ENCODE data around the gene DCAF5. TPM values are rescaled to one million over a fixed set of nuclear protein-coding genes. Genes with fewer than 3 reads are reported as not detected.
A peak's percentile ranks its signal among the peaks of the same experiment; 100 is the strongest.

Gene DCAF5
- total and polyA plus RNA-seq, 12 donors, result 19.9 to 48.0 (median 33.4) TPM

GRCh38 chr14:69096246-69096645 lies 56.7 kb downstream of the DCAF5 start:
- Histone ChIP-seq H3K9me3 (replicated peaks in 1 of 3) (no peaks in the 10 kb centered on the region), H3K27ac (peak overlapping the region; percentile 63 to 84 (median 78)), H3K4me3 (no peak overlapping the region), H3K36me3 (replicated peaks in 1 of 2) (peaks cover 0 to 8% of the 10 kb centered on the region in 2 donors), H3K27me3 (no peaks in the 10 kb centered on the region), H3K4me1 (replicated peaks in 1 of 2) (peaks cover 16 to 65% of the 10 kb centered on the region in 2 donors)
- intact Hi-C loops (cut with DNase I), result no loop called here
- WGBS, 4 donors, result 75 to 92% (median 86%) methylated on average over 4 of the region's 4 CpGs
- TF ChIP-seq POLR2A (IDR thresholded peaks at IDR 0.05) (no peak), CTCF (IDR thresholded peaks at IDR 0.05) (no peak)
- no peak for DNase-seq

GRCh38 chr14:69094481-69094880 lies 58.4 kb downstream of the DCAF5 start:
- Histone ChIP-seq H3K27ac (peak overlapping the region in 2 of 5 donors; percentile 78 to 83), H3K9me3 (replicated peaks in 1 of 3) (no peaks in the 10 kb centered on the region), H3K4me3 (no peak overlapping the region), H3K27me3 (no peaks in the 10 kb centered on the region), H3K4me1 (replicated peaks in 1 of 2) (peaks cover 16 to 57% of the 10 kb centered on the region in 2 donors), H3K36me3 (replicated peaks in 1 of 2) (peaks cover 0 to 25% of the 10 kb centered on the region in 2 donors)
- TF ChIP-seq CTCF (IDR thresholded peaks at IDR 0.05) (no peak), POLR2A (IDR thresholded peaks at IDR 0.05) (no peak)
- WGBS, 4 donors, result 46 to 82% (median 80%) methylated on average over 1 of the region's 1 CpG
- intact Hi-C loops (cut with DNase I), result loop anchor here in 1 of 2 donors (5.0 kb wide), 1 partner anchor 182 kb away; no protein-coding TSS in a partner anchor
- DNase-seq, result no peak

GRCh38 chr14:69093631-69094421 lies 59.1 kb downstream of the DCAF5 start:
- H3K4me3 ChIP-seq, result no peak overlapping the region
- no peak for DNase-seq
- H3K27ac ChIP-seq, result peak overlapping the region in 2 of 5 donors; percentile 10 to 78
- no peaks in the 10 kb centered on the region for H3K27me3 ChIP-seq
- 65 to 86% (median 76%) methylated on average over 1 of the region's 1 CpG for WGBS, 4 donors
- H3K9me3 ChIP-seq (replicated peaks in 1 of 3), result no peaks in the 10 kb centered on the region
- peaks cover 16 to 57% of the 10 kb centered on the region in 2 donors for H3K4me1 ChIP-seq (replicated peaks in 1 of 2)
- TF ChIP-seq POLR2A (IDR thresholded peaks at IDR 0.05) (no peak), CTCF (IDR thresholded peaks at IDR 0.05) (no peak)
- intact Hi-C loops (cut with DNase I), result loop anchor here in 1 of 2 donors (5.0 kb wide), 1 partner anchor 182 kb away; no protein-coding TSS in a partner anchor
- H3K36me3 ChIP-seq (replicated peaks in 1 of 2), result peaks cover 0 to 32% of the 10 kb centered on the region in 2 donors

- TF ChIP-seq CTCF (IDR thresholded peaks at IDR 0.05) (no peak), POLR2A (IDR thresholded peaks at IDR 0.05) (no peak)
- no peak for DNase-seq
- intact Hi-C loops (cut with DNase I), result loop anchor here in 1 of 2 donors (5.0 kb wide), 1 partner anchor 181 kb away; no protein-coding TSS in a partner anchor
- H3K4me1 ChIP-seq (replicated peaks in 1 of 2), result peaks cover 16 to 52% of the 10 kb centered on the region in 2 donors
- H3K27me3 ChIP-seq, result no peaks in the 10 kb centered on the region
- H3K36me3 ChIP-seq (replicated peaks in 1 of 2), result peaks cover 0 to 32% of the 10 kb centered on the region in 2 donors
- no peaks in the 10 kb centered on the region for H3K9me3 ChIP-seq (replicated peaks in 1 of 3)
- H3K4me3 ChIP-seq, result no peak overlapping the region
- H3K27ac ChIP-seq, result no peak overlapping the region
Observed at GRCh38 chr14:69092840-69093422, 60.0 kb downstream of the DCAF5 start.
